B cell (primary cell): ENCODE results near the gene GNPDA1. TPM values are rescaled to one million over a fixed set of nuclear protein-coding genes. Genes with fewer than 3 reads are reported as not detected.

Experiments used
- ATAC-seq: fragments of 200-7000 bp; cut with Tn5 transposase; one replicate; pipeline ENCODE4 v1.10.0; 2021; ENCODE audit warnings: low read depth, mild to moderate bottlenecking, moderate number of reproducible peaks, moderate library complexity
- CTCF ChIA-PET: fragments of 350-600 bp; sonication (Branson Sonifier 250); formaldehyde crosslinking; loops from one replicate; lab custom pipeline; 2021; ENCODE audit warnings: antibody characterized with exemption, inconsistent platforms; lab: Charles Lee
- POLR2A ChIA-PET: fragments of 350-600 bp; sonication (Branson Sonifier 250); formaldehyde crosslinking; loops from one replicate; lab custom pipeline; 2021; ENCODE audit warnings: antibody characterized with exemption; lab: Charles Lee
- DNase-seq: peaks from one replicate; pipeline ENCODE4 v3.0.0; 2013
- H2AFZ ChIP-seq: 2 replicates; pipeline ENCODE4 v1.6.1; 2012; ENCODE audit warnings: mild to moderate bottlenecking, low read depth, low read length; ENCODE audit not compliant: insufficient read depth, poor library complexity, severe bottlenecking
- H3K27ac ChIP-seq, 2 donors: 1 replicate in 1 of 2; 2 replicates in 1 of 2; pipeline ENCODE4 v1.5.1; 2012 to 2013; ENCODE audit warnings: low read length in 2 of 2, mild to moderate bottlenecking in 2 of 2, moderate library complexity in 1 of 2
- H3K27me3 ChIP-seq, 4 experiments: fragments of 200-600 bp in 1 of 4; sonication (generic) in 1 of 4; replicated peaks in 1 of 4; 1 replicate in 2 of 4; 2 replicates in 2 of 4; pipeline versions ENCODE4 v1.6.1 to v1.7.0; 2013 to 2016; ENCODE audit warnings: low read length in 3 of 4, mild to moderate bottlenecking in 2 of 4, mixed read lengths in 1 of 4, moderate library complexity in 1 of 4; ENCODE audit not compliant: insufficient read depth in 4 of 4, control insufficient read depth in 3 of 4; ENCODE audit errors: control extremely low read depth in 1 of 4
- H3K36me3 ChIP-seq, 2 experiments: replicated peaks in 1 of 2; 1 replicate in 1 of 2; 2 replicates in 1 of 2; pipeline versions ENCODE4 v1.6.1 to v1.7.1; 2013; ENCODE audit warnings: low read length in 1 of 2; ENCODE audit not compliant: insufficient read depth in 2 of 2, control insufficient read depth in 1 of 2; ENCODE audit errors: control extremely low read depth in 1 of 2, extremely low read depth in 1 of 2
- H3K4me1 ChIP-seq, 2 donors: fragments of 200-600 bp in 1 of 2; sonication (generic) in 1 of 2; 1 replicate in 1 of 2; 2 replicates in 1 of 2; pipeline versions ENCODE4 v1.5.1 to v1.6.1; 2013 to 2017; ENCODE audit warnings: low read length in 2 of 2; ENCODE audit not compliant: control insufficient read depth in 2 of 2, insufficient read depth in 2 of 2
- H3K4me2 ChIP-seq: replicated peaks from 2 replicates; pipeline ENCODE3; 2012; ENCODE audit warnings: mild to moderate bottlenecking, low read depth, low read length; ENCODE audit not compliant: poor library complexity, severe bottlenecking
- H3K4me3 ChIP-seq, 5 experiments: fragments of 200-600 bp in 1 of 5; sonication (generic) in 1 of 5; 1 replicate in 3 of 5; 2 replicates in 2 of 5; pipeline versions ENCODE4 v1.5.1 to v1.7.0; 2011 to 2016; ENCODE audit warnings: low read length in 4 of 5, mild to moderate bottlenecking in 4 of 5, low read depth in 2 of 5, control low read depth in 1 of 5, moderate library complexity in 1 of 5; ENCODE audit not compliant: insufficient read depth in 1 of 5; ENCODE audit errors: control extremely low read depth in 1 of 5, extremely low read depth in 1 of 5
- H3K79me2 ChIP-seq: fragments of 200-600 bp; sonication (generic); one replicate; pipeline ENCODE4 v1.6.0; 2016; ENCODE audit warnings: low read length; ENCODE audit not compliant: control insufficient read depth, insufficient read depth
- H3K9ac ChIP-seq: fragments of 200-600 bp; sonication (generic); 2 replicates; pipeline ENCODE4 v1.6.1; 2017; ENCODE audit warnings: mild to moderate bottlenecking, low read length, moderate library complexity
- H3K9me3 ChIP-seq, 3 donors: one replicate each; pipeline versions ENCODE4 v1.6.1 to v1.7.1; 2013; ENCODE audit warnings: low read length in 2 of 3; ENCODE audit not compliant: control insufficient read depth in 2 of 3, insufficient read depth in 1 of 3; ENCODE audit errors: control extremely low read depth in 1 of 3
- H4K20me1 ChIP-seq: 2 replicates; pipeline ENCODE4 v1.6.0; 2012; ENCODE audit warnings: mild to moderate bottlenecking, low read length; ENCODE audit not compliant: insufficient read depth, control insufficient read depth, poor library complexity, severe bottlenecking
- H3K27ac Mint-ChIP-seq: one replicate; pipeline ENCODE4 v1.8.0; 2021; ENCODE audit warnings: mixed read lengths
- H3K27me3 Mint-ChIP-seq: one replicate; pipeline ENCODE4 v1.8.0; 2021; ENCODE audit warnings: mixed read lengths
- H3K4me1 Mint-ChIP-seq: one replicate; pipeline ENCODE4 v1.8.0; 2021; ENCODE audit warnings: mixed read lengths
- H3K4me3 Mint-ChIP-seq: one replicate; pipeline ENCODE4 v1.8.0; 2021; ENCODE audit warnings: mixed read lengths
- H3K9me3 Mint-ChIP-seq: one replicate; pipeline ENCODE4 v1.8.0; 2022; ENCODE audit warnings: mixed read lengths; ENCODE audit not compliant: insufficient read depth
- EZH2 ChIP-seq: IDR thresholded peaks from 2 replicates; pipeline ENCODE4 v1.6.1; 2012; ENCODE audit warnings: borderline replicate concordance, low read depth, mild to moderate bottlenecking, moderate library complexity, low read length; ENCODE audit not compliant: insufficient read depth, poor library complexity, severe bottlenecking
- WGBS: methylation state at CpG from one replicate; pipeline ENCODE4 v1.1.5; 2013; ENCODE audit warnings: missing lambda C conversion rate; ENCODE audit not compliant: insufficient coverage; 5-methylcytosine and 5-hydroxymethylcytosine counted together
- intact Hi-C: fragments of 100-400 bp; cut with micrococcal nuclease; formaldehyde crosslinking; loops from one replicate; pipeline ENCODE4 v1.10.0; 2022
- polyA plus RNA-seq: library from polyadenylated mRNA; depleted of rRNA; stranded (reverse); fragments of >200 nt; gene quantifications from 2 replicates; pipeline ENCODE4 v1.2.3, GENCODE V29; 2012
- total RNA-seq, 2 donors: library from RNA; stranded (reverse); fragments of 120-200 nt in 1 of 2; gene quantifications; 1 replicate in 1 of 2; 2 replicates in 1 of 2; pipeline versions ENCODE4 v1.2.3 to v1.2.4, GENCODE V29; 2013 to 2022
- TF ChIP-seq, protein P1 (sequence below): fragments of 200-600 bp; IDR thresholded peaks from one replicate; pipeline ENCODE4 v1.8.0; 2022; ENCODE audit warnings: antibody characterized with exemption, mild to moderate bottlenecking

The GNPDA1 gene
- total and polyA plus RNA-seq, 2 donors (not counting 1 experiment from before 2014, with no cell fraction given), result 3.1 to 12.1 TPM

DNA sequence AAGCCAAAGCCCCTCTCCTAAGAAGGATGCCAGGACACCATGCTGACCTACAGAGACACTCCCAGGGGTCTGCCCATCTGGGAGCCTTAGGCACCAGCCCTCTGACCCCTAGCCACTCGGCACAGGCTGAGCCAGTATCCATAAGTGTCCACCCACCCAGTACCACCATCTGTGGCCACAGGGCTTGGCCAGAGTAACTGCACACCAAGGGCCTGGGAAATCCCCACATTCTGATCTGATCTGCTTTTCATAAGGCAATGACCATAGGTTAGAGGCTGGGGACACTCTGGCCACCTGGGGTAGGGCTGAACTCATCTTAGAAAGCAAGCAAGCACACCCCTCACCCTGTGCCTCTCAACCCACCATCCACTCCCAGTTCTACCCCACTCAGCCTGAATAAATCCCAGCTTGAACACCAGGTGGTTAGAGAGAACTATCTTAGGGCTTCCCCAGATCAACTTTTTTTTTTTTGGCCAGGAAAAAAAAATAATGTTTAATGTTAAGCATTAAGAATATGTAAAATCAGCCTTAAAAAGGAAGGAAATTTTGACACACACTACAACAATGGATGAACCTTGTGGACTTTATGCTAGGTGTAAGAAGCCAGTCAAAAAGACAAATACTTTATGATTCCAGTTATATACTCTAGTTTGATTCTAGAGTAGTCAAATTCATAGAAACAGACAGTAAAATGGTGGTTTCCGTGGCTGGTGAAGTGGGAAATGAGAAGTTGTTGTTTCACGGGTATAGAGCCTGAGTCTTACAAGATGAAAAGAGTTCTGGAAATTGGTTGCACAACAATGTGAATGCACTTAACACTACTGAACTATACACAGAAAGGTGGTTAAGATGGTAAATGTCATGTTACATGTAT lies 6.2 kb downstream of the GNPDA1 start:
- no peaks in the 10 kb centered on the region for H3K27me3 ChIP-seq
- ChIA-PET CTCF (interaction anchor here (10.6 kb wide), 1 partner anchor 15 kb away, joined by 91 read pairs; no protein-coding TSS in a partner anchor), POLR2A (interaction anchor here (0.5 kb wide), 1 partner anchor 15 kb away, joined by 3 read pairs; no protein-coding TSS in a partner anchor)
- no peak overlapping the region for H3K27ac ChIP-seq
- no peaks in the 10 kb centered on the region for H3K9me3 ChIP-seq
- 70% methylated on average over 1 of the region's 3 CpGs for WGBS
- H3K9me3 Mint-ChIP-seq, result no peaks in the 10 kb centered on the region
- no peaks in the 10 kb centered on the region for H3K79me2 ChIP-seq
- H3K9ac ChIP-seq, result no peak overlapping the region
- no peak overlapping the region for H3K27ac Mint-ChIP-seq
- H3K4me1 ChIP-seq, result no peaks in the 10 kb centered on the region
- TF ChIP-seq, protein P1, sequence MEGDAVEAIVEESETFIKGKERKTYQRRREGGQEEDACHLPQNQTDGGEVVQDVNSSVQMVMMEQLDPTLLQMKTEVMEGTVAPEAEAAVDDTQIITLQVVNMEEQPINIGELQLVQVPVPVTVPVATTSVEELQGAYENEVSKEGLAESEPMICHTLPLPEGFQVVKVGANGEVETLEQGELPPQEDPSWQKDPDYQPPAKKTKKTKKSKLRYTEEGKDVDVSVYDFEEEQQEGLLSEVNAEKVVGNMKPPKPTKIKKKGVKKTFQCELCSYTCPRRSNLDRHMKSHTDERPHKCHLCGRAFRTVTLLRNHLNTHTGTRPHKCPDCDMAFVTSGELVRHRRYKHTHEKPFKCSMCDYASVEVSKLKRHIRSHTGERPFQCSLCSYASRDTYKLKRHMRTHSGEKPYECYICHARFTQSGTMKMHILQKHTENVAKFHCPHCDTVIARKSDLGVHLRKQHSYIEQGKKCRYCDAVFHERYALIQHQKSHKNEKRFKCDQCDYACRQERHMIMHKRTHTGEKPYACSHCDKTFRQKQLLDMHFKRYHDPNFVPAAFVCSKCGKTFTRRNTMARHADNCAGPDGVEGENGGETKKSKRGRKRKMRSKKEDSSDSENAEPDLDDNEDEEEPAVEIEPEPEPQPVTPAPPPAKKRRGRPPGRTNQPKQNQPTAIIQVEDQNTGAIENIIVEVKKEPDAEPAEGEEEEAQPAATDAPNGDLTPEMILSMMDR, result no peak
- no peak for TF ChIP-seq EZH2
- H2AFZ ChIP-seq, result no peak overlapping the region
- H3K4me3 Mint-ChIP-seq, result no peak overlapping the region
- no peak overlapping the region for H3K4me3 ChIP-seq
- no peaks in the 10 kb centered on the region for H4K20me1 ChIP-seq
- peaks cover 8% of the 10 kb centered on the region for H3K4me1 Mint-ChIP-seq
- ATAC-seq (no peak), DNase-seq (no peak)
- peaks cover 0 to 19% of the 10 kb centered on the region in 2 experiments for H3K36me3 ChIP-seq
- intact Hi-C loops, result no loop called here
- H3K27me3 Mint-ChIP-seq, result no peaks in the 10 kb centered on the region
- H3K4me2 ChIP-seq, result no peak overlapping the region

- ATAC-seq, result no peak
- no peak overlapping the region for H3K27ac Mint-ChIP-seq
- no peaks in the 10 kb centered on the region for H3K27me3 ChIP-seq
Measured at GRCh38 chr5:142003266-142003800, 9.5 kb downstream of the GNPDA1 start.

More at GRCh38 chr5:142003266-142003800, 9.5 kb downstream of the GNPDA1 start:
- Histone ChIP-seq H3K27ac (no peak overlapping the region), H3K9ac (no peak overlapping the region), H3K9me3 (no peaks in the 10 kb centered on the region), H3K4me2 (no peak overlapping the region), H3K4me3 (no peak overlapping the region), H4K20me1 (no peaks in the 10 kb centered on the region), H2AFZ (no peak overlapping the region), H3K4me1 (no peaks in the 10 kb centered on the region), H3K79me2 (no peaks in the 10 kb centered on the region), H3K36me3 (peaks cover 0 to 36% of the 10 kb centered on the region in 2 experiments)
- CTCF ChIA-PET, result interaction anchor here (1.2 to 1.8 kb wide), 3 partner anchors 11 to 140 kb away, joined by 3 to 6 read pairs (median 4); no protein-coding TSS in a partner anchor
- H3K4me3 Mint-ChIP-seq, result no peak overlapping the region
- DNase-seq, result no peak
- intact Hi-C loops, result no loop called here
- 89% methylated on average over 2 of the region's 2 CpGs for WGBS
- POLR2A ChIA-PET, result no interaction called here
- no peaks in the 10 kb centered on the region for H3K9me3 Mint-ChIP-seq
- H3K27me3 Mint-ChIP-seq, result no peaks in the 10 kb centered on the region
- peaks cover 6% of the 10 kb centered on the region for H3K4me1 Mint-ChIP-seq
- TF ChIP-seq, protein P1, result no peak
- no peak for TF ChIP-seq EZH2
